Hepatocyte (in vitro differentiated cells): ENCODE results near the gene RCOR3.

Source experiments
- CTCF ChIP-seq: fragments of 200-600 bp; sonication (generic); IDR thresholded peaks from 2 replicates; pipeline ENCODE4 v1.5.1; 2016; ENCODE audit warnings: antibody characterized with exemption, mild to moderate bottlenecking; ENCODE audit not compliant: poor library complexity
- EZH2 ChIP-seq: fragments of 200-600 bp; sonication (generic); IDR thresholded peaks from 2 replicates; pipeline ENCODE4 v1.6.1; 2016; ENCODE audit warnings: antibody characterized with exemption, mild to moderate bottlenecking, borderline replicate concordance

DNA sequence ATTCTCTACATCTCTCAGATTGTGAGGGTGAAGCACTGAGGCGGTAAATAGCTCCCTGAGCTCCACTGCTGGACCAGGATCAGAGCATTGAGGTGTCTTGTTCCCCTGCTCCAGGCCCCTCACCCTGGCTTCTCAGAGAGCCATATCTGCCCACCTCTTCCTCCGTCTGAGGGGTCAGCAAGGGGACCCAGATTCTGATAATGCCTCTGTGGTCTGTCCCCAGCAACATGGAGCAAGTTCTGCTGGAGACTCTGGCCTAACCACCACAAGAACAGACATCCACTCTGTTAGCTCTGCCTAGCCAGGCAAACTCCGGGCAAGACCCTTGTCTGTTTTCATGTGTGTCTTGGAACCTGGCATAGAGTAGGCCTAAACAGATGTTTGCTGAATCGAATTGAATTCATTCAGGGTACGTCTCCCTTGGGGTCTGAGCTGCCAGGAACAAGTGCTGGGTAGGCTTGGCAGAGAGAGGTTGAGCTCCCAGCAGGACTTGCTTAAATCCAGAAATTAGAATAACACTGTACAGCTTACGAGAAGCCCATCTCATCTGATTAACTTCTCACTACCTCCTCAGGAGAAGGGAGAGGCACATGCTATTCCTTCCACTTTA, 69.8 kb downstream of the RCOR3 start:
- no peak for TF ChIP-seq EZH2
- TF ChIP-seq CTCF: no peak
